H9 (cell line): ENCODE measurements around the gene PPIL3. TPM values are rescaled to one million over a fixed set of nuclear protein-coding genes. Genes with fewer than 3 reads are reported as not detected.

Experiments
- DNase-seq: peaks from one replicate; pipeline ENCODE4 v3.0.0-alpha.2; 2017
- H2AFZ ChIP-seq: one replicate; pipeline ENCODE4 v1.6.1; 2013; ENCODE audit warnings: mild to moderate bottlenecking, low read length, control low read depth, moderate library complexity
- H2AK5ac ChIP-seq: 2 replicates; pipeline ENCODE4 v1.6.1; 2013; ENCODE audit warnings: low read length, control low read depth, mixed read lengths; ENCODE audit not compliant: insufficient read length
- H2BK120ac ChIP-seq: one replicate; pipeline ENCODE4 v1.6.1; 2013; ENCODE audit warnings: low read depth, mild to moderate bottlenecking, low read length, control low read depth, inconsistent platforms; ENCODE audit not compliant: poor library complexity, severe bottlenecking
- H2BK12ac ChIP-seq: 2 replicates; pipeline ENCODE4 v1.6.1; 2013; ENCODE audit warnings: low read length, control low read depth, mixed read lengths, low read depth; ENCODE audit not compliant: insufficient read length
- H2BK15ac ChIP-seq: 2 replicates; pipeline ENCODE4 v1.6.1; 2013; ENCODE audit warnings: low read depth, low read length, control low read depth
- H2BK20ac ChIP-seq: one replicate; pipeline ENCODE4 v1.6.1; 2013; ENCODE audit warnings: low read depth, mild to moderate bottlenecking, low read length, control low read depth, inconsistent platforms; ENCODE audit not compliant: poor library complexity, severe bottlenecking
- H2BK5ac ChIP-seq: 2 replicates; pipeline ENCODE4 v1.6.1; 2013; ENCODE audit warnings: low read length, control low read depth, mixed read lengths; ENCODE audit not compliant: insufficient read length
- H3K14ac ChIP-seq: 2 replicates; pipeline ENCODE4 v1.6.1; 2013; ENCODE audit warnings: low read length, control low read depth; ENCODE audit not compliant: insufficient read depth
- H3K18ac ChIP-seq: 2 replicates; pipeline ENCODE4 v1.6.1; 2013; ENCODE audit warnings: low read depth, mild to moderate bottlenecking, mixed read lengths, low read length, control low read depth; ENCODE audit not compliant: insufficient read length
- H3K23ac ChIP-seq: 2 replicates; pipeline ENCODE4 v1.6.1; 2013; ENCODE audit warnings: low read length, control low read depth, mixed read lengths, low read depth; ENCODE audit not compliant: insufficient read length
- H3K23me2 ChIP-seq: 2 replicates; pipeline ENCODE4 v1.6.1; 2013; ENCODE audit warnings: low read depth, mild to moderate bottlenecking, mixed read lengths, low read length, control low read depth; ENCODE audit not compliant: insufficient read length, poor library complexity, severe bottlenecking
- H3K27ac ChIP-seq: 2 replicates; pipeline ENCODE4 v1.5.1; 2013; ENCODE audit warnings: low read length, control low read depth, mixed read lengths, low read depth; ENCODE audit not compliant: insufficient read length
- H3K27me3 ChIP-seq: 2 replicates; pipeline ENCODE4 v1.6.1; 2013; ENCODE audit warnings: low read length, control low read depth, inconsistent platforms; ENCODE audit not compliant: insufficient read depth
- H3K4ac ChIP-seq: 2 replicates; pipeline ENCODE4 v1.6.1; 2013; ENCODE audit warnings: low read depth, mild to moderate bottlenecking, control low read depth, inconsistent platforms, low read length, moderate library complexity
- H3K4me1 ChIP-seq: 2 replicates; pipeline ENCODE4 v1.6.1; 2013; ENCODE audit warnings: low read length, control low read depth, inconsistent platforms; ENCODE audit not compliant: insufficient read depth
- H3K4me2 ChIP-seq: 2 replicates; pipeline ENCODE4 v1.6.1; 2013; ENCODE audit warnings: low read length, control low read depth, mixed read lengths; ENCODE audit not compliant: insufficient read length, insufficient read depth
- H3K56ac ChIP-seq: 2 replicates; pipeline ENCODE4 v1.6.1; 2013; ENCODE audit warnings: low read depth, mild to moderate bottlenecking, mixed read lengths, low read length, control low read depth; ENCODE audit not compliant: insufficient read length
- H3K79me1 ChIP-seq: 2 replicates; pipeline ENCODE4 v1.6.1; 2013; ENCODE audit warnings: low read depth, mild to moderate bottlenecking, moderate library complexity, low read length, control low read depth, inconsistent platforms; ENCODE audit not compliant: insufficient read depth, poor library complexity, severe bottlenecking
- H3K79me2 ChIP-seq: 2 replicates; pipeline ENCODE4 v1.6.1; 2013; ENCODE audit warnings: low read length, control low read depth, inconsistent platforms; ENCODE audit not compliant: insufficient read depth
- H3K9ac ChIP-seq: 2 replicates; pipeline ENCODE4 v1.6.1; 2013; ENCODE audit warnings: low read length, control low read depth, mixed read lengths; ENCODE audit not compliant: insufficient read length; ENCODE audit errors: extremely low read depth
- H3K9me3 ChIP-seq: one replicate; pipeline ENCODE4 v1.6.1; 2013; ENCODE audit warnings: low read depth, low read length, inconsistent platforms; ENCODE audit not compliant: control insufficient read depth
- H3T11ph ChIP-seq: one replicate; pipeline ENCODE4 v1.6.1; 2013; ENCODE audit warnings: mild to moderate bottlenecking, low read length, control low read depth, inconsistent platforms
- H4K20me1 ChIP-seq: one replicate; pipeline ENCODE4 v1.6.1; 2013; ENCODE audit not compliant: control insufficient read depth, insufficient read length, insufficient read depth
- H4K5ac ChIP-seq: 2 replicates; pipeline ENCODE4 v1.6.1; 2013; ENCODE audit warnings: low read depth, mild to moderate bottlenecking, mixed read lengths, low read length, control low read depth; ENCODE audit not compliant: insufficient read length
- H4K8ac ChIP-seq: replicated peaks from 2 replicates; pipeline ENCODE4 v1.6.1; 2013; ENCODE audit warnings: low read length, control low read depth, mixed read lengths, low read depth; ENCODE audit not compliant: insufficient read length
- H4K91ac ChIP-seq: 2 replicates; pipeline ENCODE4 v1.6.1; 2013; ENCODE audit warnings: low read depth, mild to moderate bottlenecking, moderate library complexity, mixed read lengths, low read length, control low read depth; ENCODE audit not compliant: insufficient read length
- H3K27ac Mint-ChIP-seq, 3 experiments: 2 replicates in 2 of 3; 3 replicates in 1 of 3; pipeline ENCODE4 v1.8.0; 2020 to 2021; ENCODE audit warnings: mixed read lengths in 3 of 3, mild to moderate bottlenecking in 1 of 3, moderate library complexity in 1 of 3
- H3K27me3 Mint-ChIP-seq: 2 replicates; pipeline ENCODE4 v1.8.0; 2021; ENCODE audit warnings: low read depth, mild to moderate bottlenecking, moderate library complexity, mixed read lengths
- H3K36me3 Mint-ChIP-seq, 3 experiments: 2 replicates in 2 of 3; 3 replicates in 1 of 3; pipeline ENCODE4 v1.8.0; 2020 to 2021; ENCODE audit warnings: low read depth in 3 of 3, mixed read lengths in 3 of 3; ENCODE audit not compliant: insufficient read depth in 1 of 3
- H3K4me1 Mint-ChIP-seq, 2 experiments: 2 replicates each; pipeline ENCODE4 v1.8.0; 2020; ENCODE audit warnings: mixed read lengths in 2 of 2
- H3K4me3 Mint-ChIP-seq, 2 experiments: 2 replicates in 1 of 2; 3 replicates in 1 of 2; pipeline ENCODE4 v1.8.0; 2020 to 2021; ENCODE audit warnings: mild to moderate bottlenecking in 2 of 2, mixed read lengths in 2 of 2, moderate library complexity in 1 of 2
- H3K9me3 Mint-ChIP-seq, 2 experiments: 2 replicates in 1 of 2; 3 replicates in 1 of 2; pipeline ENCODE4 v1.8.0; 2020; ENCODE audit warnings: mild to moderate bottlenecking in 2 of 2, mixed read lengths in 2 of 2, moderate library complexity in 1 of 2
- total RNA-seq: library from RNA; stranded (reverse); gene quantifications from 2 replicates; pipeline ENCODE4 v1.2.1, GENCODE V29; 2021
- TF ChIP-seq, protein P1 (sequence below): fragments of 200-600 bp; sonication (generic); conservative IDR thresholded peaks from 3 replicates; pipeline ENCODE4 v1.8.0; 2021; ENCODE audit warnings: antibody characterized with exemption, mild to moderate bottlenecking

Gene PPIL3
- total RNA-seq, 1 experiment from 2014 or later = 63.4 TPM

DNA sequence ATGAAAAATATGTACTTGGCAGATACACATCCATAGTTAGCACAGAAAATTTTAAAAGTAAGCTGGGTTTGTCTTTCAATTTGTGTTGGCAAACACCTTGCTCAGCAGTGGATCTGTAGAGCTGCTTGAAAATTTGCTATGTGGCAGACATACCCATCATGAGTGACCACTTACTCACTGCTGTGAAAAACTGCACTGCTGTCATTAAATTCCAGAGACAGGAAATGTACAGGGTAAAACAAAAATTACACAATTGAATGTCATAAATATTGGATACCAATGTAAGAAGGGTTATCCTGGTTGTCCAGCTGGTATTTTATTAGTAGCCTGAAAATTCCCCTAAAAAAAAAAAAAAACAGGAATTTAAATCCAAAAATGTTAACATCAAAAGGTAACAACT is 24.8 kb upstream of the PPIL3 start:
- Histone ChIP-seq H3K79me1 (no peaks in the 10 kb centered on the region), H4K20me1 (no peaks in the 10 kb centered on the region), H4K5ac (no peak overlapping the region), H4K91ac (no peak overlapping the region), H3K14ac (no peak overlapping the region), H2BK15ac (no peak overlapping the region), H3K56ac (no peak overlapping the region), H2BK5ac (no peak overlapping the region), H3K9me3 (no peaks in the 10 kb centered on the region), H3K79me2 (no peaks in the 10 kb centered on the region), H3K4me1 (no peaks in the 10 kb centered on the region), H3K9ac (no peak overlapping the region), H2BK120ac (no peak overlapping the region), H3K27ac (no peak overlapping the region), H3K27me3 (no peaks in the 10 kb centered on the region), H3K4me2 (no peak overlapping the region), H2AK5ac (no peak overlapping the region), H3K23ac (no peak overlapping the region), H2BK20ac (no peak overlapping the region), H3T11ph (no peak overlapping the region), H4K8ac (no peak overlapping the region), H3K18ac (no peak overlapping the region), H2BK12ac (no peak overlapping the region), H2AFZ (no peak overlapping the region), H3K4ac (no peak overlapping the region), H3K23me2 (no peaks in the 10 kb centered on the region)
- TF ChIP-seq, protein P1, sequence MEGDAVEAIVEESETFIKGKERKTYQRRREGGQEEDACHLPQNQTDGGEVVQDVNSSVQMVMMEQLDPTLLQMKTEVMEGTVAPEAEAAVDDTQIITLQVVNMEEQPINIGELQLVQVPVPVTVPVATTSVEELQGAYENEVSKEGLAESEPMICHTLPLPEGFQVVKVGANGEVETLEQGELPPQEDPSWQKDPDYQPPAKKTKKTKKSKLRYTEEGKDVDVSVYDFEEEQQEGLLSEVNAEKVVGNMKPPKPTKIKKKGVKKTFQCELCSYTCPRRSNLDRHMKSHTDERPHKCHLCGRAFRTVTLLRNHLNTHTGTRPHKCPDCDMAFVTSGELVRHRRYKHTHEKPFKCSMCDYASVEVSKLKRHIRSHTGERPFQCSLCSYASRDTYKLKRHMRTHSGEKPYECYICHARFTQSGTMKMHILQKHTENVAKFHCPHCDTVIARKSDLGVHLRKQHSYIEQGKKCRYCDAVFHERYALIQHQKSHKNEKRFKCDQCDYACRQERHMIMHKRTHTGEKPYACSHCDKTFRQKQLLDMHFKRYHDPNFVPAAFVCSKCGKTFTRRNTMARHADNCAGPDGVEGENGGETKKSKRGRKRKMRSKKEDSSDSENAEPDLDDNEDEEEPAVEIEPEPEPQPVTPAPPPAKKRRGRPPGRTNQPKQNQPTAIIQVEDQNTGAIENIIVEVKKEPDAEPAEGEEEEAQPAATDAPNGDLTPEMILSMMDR = no peak
- Mint-ChIP-seq H3K4me1 (no peaks in the 10 kb centered on the region), H3K27ac (no peak overlapping the region), H3K9me3 (no peaks in the 10 kb centered on the region), H3K27me3 (no peaks in the 10 kb centered on the region), H3K36me3 (peaks cover 25 to 70% (median 63%) of the 10 kb centered on the region in 3 experiments; a peak in 6 of 7 replicates), H3K4me3 (no peak overlapping the region)
- no peak for DNase-seq
